Trophoblast cell (in vitro differentiated cells and primary cell): ENCODE measurements around the gene KCNC2. TPM values are rescaled to one million over a fixed set of nuclear protein-coding genes. Genes with fewer than 3 reads are reported as not detected.

Source experiments
- DNase-seq, 2 donors: peaks; one replicate each; pipeline ENCODE4 v3.0.0-alpha.2; 2016
- H2AFZ ChIP-seq: 2 replicates; pipeline ENCODE4 v1.6.1; 2013; ENCODE audit warnings: low read length, moderate library complexity, mild to moderate bottlenecking; ENCODE audit not compliant: insufficient read depth, poor library complexity
- H2AK5ac ChIP-seq: 2 replicates; pipeline ENCODE4 v1.6.1; 2013; ENCODE audit warnings: mild to moderate bottlenecking, low read length
- H2BK120ac ChIP-seq: 2 replicates; pipeline ENCODE4 v1.6.1; 2013; ENCODE audit warnings: low read length, mild to moderate bottlenecking, moderate library complexity; ENCODE audit not compliant: insufficient read depth, poor library complexity
- H2BK12ac ChIP-seq: 2 replicates; pipeline ENCODE4 v1.6.1; 2013; ENCODE audit warnings: mild to moderate bottlenecking, low read length, moderate library complexity
- H2BK5ac ChIP-seq: 2 replicates; pipeline ENCODE4 v1.6.1; 2013; ENCODE audit warnings: low read length, low read depth, moderate library complexity, mild to moderate bottlenecking; ENCODE audit not compliant: poor library complexity
- H3K14ac ChIP-seq: 2 replicates; pipeline ENCODE4 v1.6.1; 2013; ENCODE audit warnings: mild to moderate bottlenecking, low read length
- H3K18ac ChIP-seq: 2 replicates; pipeline ENCODE4 v1.6.1; 2013; ENCODE audit warnings: mild to moderate bottlenecking, low read length
- H3K23ac ChIP-seq: 2 replicates; pipeline ENCODE4 v1.6.1; 2013; ENCODE audit warnings: low read length
- H3K27ac ChIP-seq: 2 replicates; pipeline ENCODE4 v1.5.1; 2013; ENCODE audit warnings: low read depth, mild to moderate bottlenecking, inconsistent platforms, low read length, moderate library complexity
- H3K27me3 ChIP-seq: 2 replicates; pipeline ENCODE4 v1.6.1; 2013; ENCODE audit warnings: inconsistent platforms, mild to moderate bottlenecking, low read length, moderate library complexity; ENCODE audit not compliant: insufficient read depth
- H3K36me3 ChIP-seq, 2 experiments: 1 replicate in 1 of 2; 2 replicates in 1 of 2; pipeline ENCODE4 v1.6.1; 2013; ENCODE audit warnings: low read length in 2 of 2, mild to moderate bottlenecking in 2 of 2, moderate library complexity in 1 of 2; ENCODE audit not compliant: insufficient read depth in 2 of 2, control insufficient read depth in 1 of 2
- H3K4ac ChIP-seq: 2 replicates; pipeline ENCODE4 v1.6.1; 2013; ENCODE audit warnings: low read depth, mild to moderate bottlenecking, low read length, moderate library complexity
- H3K4me1 ChIP-seq, 2 experiments: 1 replicate in 1 of 2; 2 replicates in 1 of 2; pipeline ENCODE4 v1.6.1; 2013; ENCODE audit warnings: low read length in 2 of 2, mild to moderate bottlenecking in 2 of 2, moderate library complexity in 1 of 2; ENCODE audit not compliant: insufficient read depth in 2 of 2, control insufficient read depth in 1 of 2
- H3K4me2 ChIP-seq: 2 replicates; pipeline ENCODE4 v1.6.1; 2013; ENCODE audit warnings: inconsistent platforms, mild to moderate bottlenecking, low read length, moderate library complexity
- H3K4me3 ChIP-seq: 2 replicates; pipeline ENCODE4 v1.5.1; 2013; ENCODE audit warnings: mild to moderate bottlenecking, low read depth, low read length, inconsistent platforms
- H3K79me1 ChIP-seq: one replicate; pipeline ENCODE4 v1.6.1; 2013; ENCODE audit warnings: low read length
- H3K79me2 ChIP-seq: 2 replicates; pipeline ENCODE4 v1.6.1; 2013; ENCODE audit warnings: low read length, mild to moderate bottlenecking; ENCODE audit not compliant: control insufficient read depth, insufficient read depth, poor library complexity
- H3K9ac ChIP-seq: 2 replicates; pipeline ENCODE4 v1.6.1; 2013; ENCODE audit warnings: mild to moderate bottlenecking, low read length
- H3K9me3 ChIP-seq: 2 replicates; pipeline ENCODE4 v1.6.1; 2013; ENCODE audit warnings: low read depth, mild to moderate bottlenecking, control low read depth, inconsistent platforms, low read length; ENCODE audit not compliant: insufficient read depth
- H4K12ac ChIP-seq: 2 replicates; pipeline ENCODE4 v1.6.1; 2013; ENCODE audit warnings: low read depth, mild to moderate bottlenecking, low read length, moderate library complexity
- H4K8ac ChIP-seq: 2 replicates; pipeline ENCODE4 v1.6.1; 2013; ENCODE audit warnings: low read depth, mild to moderate bottlenecking, low read length, moderate library complexity
- H4K91ac ChIP-seq: one replicate; pipeline ENCODE4 v1.6.1; 2013; ENCODE audit warnings: low read depth, mild to moderate bottlenecking, low read length, moderate library complexity
- WGBS: extraction: QIAGEN DNeasy Blood & Tissue Kit; methylation state at CpG from one replicate; pipeline ENCODE4 v1.1.7; 2013; ENCODE audit warnings: missing lambda C conversion rate; ENCODE audit not compliant: insufficient read length, insufficient coverage; ENCODE audit errors: extremely low coverage; 5-methylcytosine and 5-hydroxymethylcytosine counted together
- polyA plus RNA-seq: library from polyadenylated mRNA; stranded (reverse); fragments of 200-250 nt; gene quantifications from 2 replicates; pipeline ENCODE4 v1.2.3, GENCODE V29; 2013

The KCNC2 gene
- polyA plus RNA-seq = not detected in 2 replicates

- Histone ChIP-seq H3K18ac (no peak within 1 kb of the TSS), H2BK120ac (no peak within 1 kb of the TSS), H4K91ac (no peak within 1 kb of the TSS), H3K27me3 (peaks cover 28% of the 10 kb centered on the region), H2BK5ac (no peak within 1 kb of the TSS), H3K9me3 (peaks cover 13% of the 10 kb centered on the region), H3K79me2 (no peaks in the 10 kb centered on the region), H4K8ac (no peak within 1 kb of the TSS), H3K4ac (no peak within 1 kb of the TSS), H3K36me3 (no peaks in the 10 kb centered on the region), H2AK5ac (no peak within 1 kb of the TSS), H3K9ac (no peak within 1 kb of the TSS), H3K79me1 (no peaks in the 10 kb centered on the region), H2AFZ (no peak within 1 kb of the TSS), H3K4me1 (peaks cover 0 to 5% of the 10 kb centered on the region in 2 experiments), H3K4me2 (peak within 1 kb of the TSS; percentile 55), H3K27ac (no peak within 1 kb of the TSS), H2BK12ac (no peak within 1 kb of the TSS), H3K4me3 (no peak within 1 kb of the TSS), H4K12ac (no peak within 1 kb of the TSS), H3K23ac (no peak within 1 kb of the TSS), H3K14ac (no peak within 1 kb of the TSS)
- DNase-seq = no peak
- whole genome bisulfite sequencing = no CpG with 5 or more reads among the region's 3 CpGs
Measured at GRCh38 chr12:75209812-75210138, at the start of gene KCNC2. TSS of gene KCNC2 (minus strand) at chr12:75209839.

GRCh38 chr12:75259143-75259542 lies 49.5 kb upstream of the KCNC2 start:
- no peak overlapping the region for H3K4me3 ChIP-seq
- DNase-seq = no peak
- no peak overlapping the region for H2BK5ac ChIP-seq
- H2AFZ ChIP-seq = no peak overlapping the region
- H3K4me2 ChIP-seq = no peak overlapping the region
- no peak overlapping the region for H2AK5ac ChIP-seq
- H3K4me1 ChIP-seq = no peaks in the 10 kb centered on the region
- no peak overlapping the region for H3K27ac ChIP-seq
- no peak overlapping the region for H4K12ac ChIP-seq
- no peaks in the 10 kb centered on the region for H3K27me3 ChIP-seq
- no peak overlapping the region for H3K23ac ChIP-seq
- no peak overlapping the region for H2BK12ac ChIP-seq
- H3K9ac ChIP-seq = no peak overlapping the region
- no peak overlapping the region for H3K14ac ChIP-seq
- H3K9me3 ChIP-seq = no peaks in the 10 kb centered on the region
- no peaks in the 10 kb centered on the region for H3K79me1 ChIP-seq
- no peak overlapping the region for H4K8ac ChIP-seq
- no peak overlapping the region for H2BK120ac ChIP-seq
- H3K79me2 ChIP-seq = no peaks in the 10 kb centered on the region
- no peak overlapping the region for H4K91ac ChIP-seq
- no peaks in the 10 kb centered on the region for H3K36me3 ChIP-seq
- no CpG with 5 or more reads among the region's 1 CpG for WGBS
- H3K18ac ChIP-seq = no peak overlapping the region
- H3K4ac ChIP-seq = no peak overlapping the region

GRCh38 chr12:75257510-75257909 lies 47.9 kb upstream of the KCNC2 start:
- DNase-seq = no peak
- Histone ChIP-seq H3K23ac (no peak overlapping the region), H3K4me3 (no peak overlapping the region), H3K9me3 (no peaks in the 10 kb centered on the region), H4K12ac (no peak overlapping the region), H2BK5ac (no peak overlapping the region), H3K36me3 (no peaks in the 10 kb centered on the region), H2BK120ac (no peak overlapping the region), H3K27ac (no peak overlapping the region), H3K79me1 (no peaks in the 10 kb centered on the region), H3K18ac (no peak overlapping the region), H3K4ac (no peak overlapping the region), H3K14ac (no peak overlapping the region), H3K27me3 (no peaks in the 10 kb centered on the region), H4K91ac (no peak overlapping the region), H3K4me2 (no peak overlapping the region), H2AFZ (no peak overlapping the region), H3K9ac (no peak overlapping the region), H3K79me2 (no peaks in the 10 kb centered on the region), H3K4me1 (no peaks in the 10 kb centered on the region), H2BK12ac (no peak overlapping the region), H2AK5ac (no peak overlapping the region), H4K8ac (no peak overlapping the region)
- no CpG with 5 or more reads among the region's 2 CpGs for WGBS

DNA sequence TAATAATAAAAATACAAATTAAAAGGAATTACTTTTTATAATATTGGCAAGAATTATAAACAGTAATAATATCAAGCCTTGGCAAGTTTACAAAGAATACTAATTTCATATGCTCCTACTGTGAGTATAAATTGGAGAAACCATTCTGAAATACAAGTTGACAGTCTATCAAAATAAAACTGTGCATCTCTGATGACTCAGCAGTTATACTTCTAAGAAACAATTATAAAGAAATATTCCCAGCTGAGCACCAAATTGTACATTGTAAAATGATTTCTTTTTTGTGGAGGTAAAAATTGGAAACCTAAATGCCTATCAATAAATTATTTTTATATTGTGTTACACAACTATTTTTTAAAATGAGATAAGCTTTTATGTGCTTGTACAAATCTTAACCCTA lies 35.5 kb upstream of the KCNC2 start:
- H3K9me3 ChIP-seq = no peaks in the 10 kb centered on the region
- H3K27me3 ChIP-seq = no peaks in the 10 kb centered on the region
- no peak overlapping the region for H3K23ac ChIP-seq
- no peak overlapping the region for H2AK5ac ChIP-seq
- no peak overlapping the region for H2BK5ac ChIP-seq
- no peak for DNase-seq
- no peak overlapping the region for H3K18ac ChIP-seq
- no peaks in the 10 kb centered on the region for H3K4me1 ChIP-seq
- H3K4me2 ChIP-seq = no peak overlapping the region
- no peaks in the 10 kb centered on the region for H3K79me1 ChIP-seq
- no peak overlapping the region for H3K9ac ChIP-seq
- H4K91ac ChIP-seq = no peak overlapping the region
- no peaks in the 10 kb centered on the region for H3K36me3 ChIP-seq
- H4K12ac ChIP-seq = no peak overlapping the region
- H2BK120ac ChIP-seq = no peak overlapping the region
- no peak overlapping the region for H2AFZ ChIP-seq
- H3K27ac ChIP-seq = no peak overlapping the region
- no peak overlapping the region for H4K8ac ChIP-seq
- H3K4me3 ChIP-seq = no peak overlapping the region
- H3K79me2 ChIP-seq = no peaks in the 10 kb centered on the region
- H3K14ac ChIP-seq = no peak overlapping the region
- H2BK12ac ChIP-seq = no peak overlapping the region
- H3K4ac ChIP-seq = no peak overlapping the region

- H3K14ac ChIP-seq = no peak overlapping the region
- no peaks in the 10 kb centered on the region for H3K4me1 ChIP-seq
- no peak overlapping the region for H2BK5ac ChIP-seq
- H2BK120ac ChIP-seq = no peak overlapping the region
- H3K4me3 ChIP-seq = no peak overlapping the region
- H4K91ac ChIP-seq = no peak overlapping the region
- H3K27ac ChIP-seq = no peak overlapping the region
- H4K12ac ChIP-seq = no peak overlapping the region
- H2BK12ac ChIP-seq = no peak overlapping the region
- no peak overlapping the region for H3K23ac ChIP-seq
- H3K9me3 ChIP-seq = no peaks in the 10 kb centered on the region
- H3K79me1 ChIP-seq = no peaks in the 10 kb centered on the region
- H3K18ac ChIP-seq = no peak overlapping the region
- H4K8ac ChIP-seq = no peak overlapping the region
- no peak overlapping the region for H3K9ac ChIP-seq
- DNase-seq = no peak
- H3K79me2 ChIP-seq = no peaks in the 10 kb centered on the region
- no peak overlapping the region for H2AK5ac ChIP-seq
- no peaks in the 10 kb centered on the region for H3K27me3 ChIP-seq
- no peak overlapping the region for H3K4me2 ChIP-seq
- no peaks in the 10 kb centered on the region for H3K36me3 ChIP-seq
- no peak overlapping the region for H3K4ac ChIP-seq
- H2AFZ ChIP-seq = no peak overlapping the region
Measured at GRCh38 chr12:75239987-75240386, 30.3 kb upstream of the KCNC2 start.
